Lung (tissue), 12 donors: Measurements from ENCODE around the gene DHDH. TPM values are rescaled to one million over a fixed set of nuclear protein-coding genes. Genes with fewer than 3 reads are reported as not detected.

ENCODE experiments used
- ATAC-seq: fragments of 200-7000 bp; cut with Tn5 transposase; one replicate; pipeline ENCODE4 v1.9.1; 2020; ENCODE audit warnings: moderate number of reproducible peaks; ENCODE audit not compliant: insufficient read depth, low FRiP score
- DNase-seq, 3 donors: peaks; one replicate each; pipeline ENCODE4 v3.0.0-alpha.2; 2013 to 2017
- H3K27ac ChIP-seq, 2 donors: one replicate each; pipeline ENCODE4 v1.5.1; 2013; ENCODE audit warnings: mild to moderate bottlenecking in 2 of 2, moderate library complexity in 2 of 2, control low read depth in 1 of 2, inconsistent platforms in 1 of 2, low read depth in 1 of 2, low read length in 1 of 2
- H3K27me3 ChIP-seq, 3 donors: one replicate each; pipeline ENCODE4 v1.5.1; 2013; ENCODE audit warnings: low read length in 2 of 3; ENCODE audit not compliant: control insufficient read depth in 3 of 3, insufficient read depth in 3 of 3
- H3K36me3 ChIP-seq, 4 donors: one replicate each; pipeline ENCODE4 v1.5.1; 2013; ENCODE audit warnings: low read length in 4 of 4, mild to moderate bottlenecking in 1 of 4, moderate library complexity in 1 of 4; ENCODE audit not compliant: control insufficient read depth in 4 of 4, insufficient read depth in 4 of 4
- H3K4me1 ChIP-seq, 5 donors: one replicate each; pipeline ENCODE4 v1.5.1; 2013; ENCODE audit warnings: low read length in 5 of 5, mild to moderate bottlenecking in 2 of 5, moderate library complexity in 1 of 5; ENCODE audit not compliant: control insufficient read depth in 5 of 5, insufficient read depth in 5 of 5
- H3K4me3 ChIP-seq: one replicate; pipeline ENCODE4 v1.5.1; 2013; ENCODE audit warnings: mild to moderate bottlenecking, control low read depth, moderate library complexity
- H3K9ac ChIP-seq, 2 donors: one replicate each; pipeline ENCODE4 v1.5.1; 2013; ENCODE audit warnings: low read length in 2 of 2, control low read depth in 1 of 2; ENCODE audit not compliant: insufficient read depth in 1 of 2
- H3K9me3 ChIP-seq, 4 donors: one replicate each; pipeline ENCODE4 v1.5.1; 2013; ENCODE audit warnings: low read length in 3 of 4, mild to moderate bottlenecking in 1 of 4, moderate library complexity in 1 of 4; ENCODE audit not compliant: control insufficient read depth in 4 of 4, insufficient read depth in 3 of 4
- CTCF ChIP-seq: IDR thresholded peaks from 2 replicates; pipeline ENCODE4 v1.5.1; 2012; ENCODE audit warnings: mild to moderate bottlenecking; ENCODE audit errors: control extremely low read depth, extremely low read depth
- WGBS, 2 donors: extraction: QIAGEN DNeasy Blood & Tissue Kit; methylation state at CpG; one replicate each; pipeline ENCODE4 v1.1.7; 2013; 5-methylcytosine and 5-hydroxymethylcytosine counted together
- polyA plus RNA-seq, 2 donors: library from polyadenylated mRNA; stranded (reverse); fragments of 200-250 nt; gene quantifications; one replicate each; pipeline ENCODE4 v1.2.1, GENCODE V29; 2013
- total RNA-seq, 2 donors: library from RNA; depleted of rRNA in 1 of 2; stranded (reverse); fragments of >200 nt in 1 of 2; gene quantifications; one replicate each; pipeline ENCODE4 v1.2.1, GENCODE V29; 2014 to 2021
- donor health status: control.
- donor health status: control.
- donor health status: Bipolar disorder and iron deficiency.
- donor health status: healthy.
- donor health status: DM: yes; HTN: yes; CAD: no.

DHDH gene
- total and polyA plus RNA-seq, 4 donors = 0.51 to 6.0 (median 1.9) TPM

GRCh38 chr19:48950159-48950558 is 16.7 kb downstream of the DHDH start:
- no peak for TF ChIP-seq CTCF
- H3K4me1 ChIP-seq = peaks cover 0 to 2% (median 0%) of the 10 kb centered on the region in 5 donors
- WGBS, 2 donors = 60 to 74% methylated on average over 3 of the region's 3 CpGs
- H3K27ac ChIP-seq = no peak overlapping the region
- H3K36me3 ChIP-seq = no peaks in the 10 kb centered on the region
- DNase-seq = peak in 2 of 3 donors; percentile 38 to 55
- H3K27me3 ChIP-seq = no peaks in the 10 kb centered on the region
- ATAC-seq = no peak
- no peaks in the 10 kb centered on the region for H3K9me3 ChIP-seq
- H3K9ac ChIP-seq = no peak overlapping the region
- no peak overlapping the region for H3K4me3 ChIP-seq

- H3K27ac ChIP-seq = no peak overlapping the region
- no peak overlapping the region for H3K4me3 ChIP-seq
- H3K9ac ChIP-seq = no peak overlapping the region
- H3K9me3 ChIP-seq = no peaks in the 10 kb centered on the region
- ATAC-seq (no peak), DNase-seq (no peak)
- no peaks in the 10 kb centered on the region for H3K27me3 ChIP-seq
- H3K36me3 ChIP-seq = no peaks in the 10 kb centered on the region
- WGBS, 2 donors = 54 to 69% methylated on average over 9 of the region's 9 CpGs
- peaks cover 0 to 9% (median 6%) of the 10 kb centered on the region in 5 donors for H3K4me1 ChIP-seq
- no peak for TF ChIP-seq CTCF
Observed at GRCh38 chr19:48950830-48951519, 17.5 kb downstream of the DHDH start.

- H3K27me3 ChIP-seq = no peaks in the 10 kb centered on the region
- H3K4me3 ChIP-seq = no peak overlapping the region
- DNase-seq (no peak), ATAC-seq (no peak)
- no peaks in the 10 kb centered on the region for H3K9me3 ChIP-seq
- H3K27ac ChIP-seq = no peak overlapping the region
- WGBS, 2 donors = 77 to 78% methylated on average over 4 of the region's 4 CpGs
- peaks cover 0 to 4% (median under 1%) of the 10 kb centered on the region in 4 donors for H3K36me3 ChIP-seq
- TF ChIP-seq CTCF = no peak
- H3K4me1 ChIP-seq = peaks cover 0 to 9% (median 6%) of the 10 kb centered on the region in 5 donors
- H3K9ac ChIP-seq = no peak overlapping the region
Observed at GRCh38 chr19:48953141-48953540, 19.6 kb downstream of the DHDH start.
